NB4 (cell line): Measurements from ENCODE around the gene STX16.

ENCODE experiments used
- CTCF ChIP-seq: IDR thresholded peaks from one replicate; pipeline ENCODE4 v1.5.1; 2012; ENCODE audit warnings: low read depth, low read length
- MYC ChIP-seq: IDR thresholded peaks from 2 replicates; pipeline ENCODE4 v1.6.1; 2011; ENCODE audit warnings: low read depth, low read length
- POLR2A ChIP-seq: IDR thresholded peaks from 2 replicates; pipeline ENCODE4 v1.6.1; 2011; ENCODE audit warnings: mild to moderate bottlenecking; ENCODE audit not compliant: insufficient read length; ENCODE audit errors: extremely low read depth

GRCh38 chr20:58684291-58684690, 33.2 kb downstream of the STX16 start:
- TF ChIP-seq MYC (no peak), CTCF (no peak), POLR2A (no peak)
